CD4-positive, alpha-beta T cell treated with Interleukin-17A for 1 hour (primary cell): ENCODE data around the gene BCDIN3D.

Experiments used
- DNase-seq: peaks from one replicate; pipeline ENCODE4 v3.0.0-alpha.2; 2020

The BCDIN3D gene

DNA sequence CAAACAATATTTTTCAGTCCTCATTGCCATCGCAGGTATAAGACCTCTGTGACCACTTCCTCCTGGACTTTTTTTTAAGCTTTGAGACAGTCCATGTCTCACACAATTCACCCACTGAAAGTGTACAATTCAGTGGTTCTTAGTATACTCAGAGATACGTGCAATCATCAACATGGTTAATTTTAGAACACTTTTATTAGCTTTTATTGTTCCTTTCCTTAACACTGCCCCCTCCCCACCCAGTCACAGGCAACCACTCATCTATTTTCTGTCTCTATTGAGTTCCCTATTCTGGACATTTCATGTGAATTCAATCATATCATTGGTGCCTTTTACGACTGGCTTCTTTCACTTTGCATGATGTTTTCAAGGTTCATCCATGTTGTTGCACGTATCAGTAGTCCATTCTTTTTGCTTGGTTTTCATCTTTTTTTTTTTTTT is 30.9 kb downstream of the BCDIN3D start:
- DNase-seq = no peak

DNA sequence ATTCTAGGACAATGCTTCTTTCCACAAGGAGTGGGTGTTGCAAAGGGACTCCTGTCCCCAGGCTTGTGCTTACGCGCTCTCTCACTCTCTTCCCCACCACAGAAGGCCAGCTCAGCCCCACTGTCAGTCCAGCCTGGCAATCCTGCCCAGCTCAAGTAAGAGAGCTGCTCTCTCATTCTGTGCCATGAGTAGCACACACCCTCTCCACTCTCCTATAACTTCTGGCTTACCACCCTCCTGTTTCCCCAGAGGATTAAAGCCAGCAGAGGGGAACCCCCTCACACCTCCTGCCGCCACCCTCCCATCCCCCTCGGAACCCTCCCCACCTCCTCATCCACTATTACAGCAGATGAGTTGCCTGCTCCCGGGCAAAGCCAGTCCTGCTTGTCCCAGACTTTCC is 31.8 kb downstream of the BCDIN3D start:
- DNase-seq = no peak

DNA sequence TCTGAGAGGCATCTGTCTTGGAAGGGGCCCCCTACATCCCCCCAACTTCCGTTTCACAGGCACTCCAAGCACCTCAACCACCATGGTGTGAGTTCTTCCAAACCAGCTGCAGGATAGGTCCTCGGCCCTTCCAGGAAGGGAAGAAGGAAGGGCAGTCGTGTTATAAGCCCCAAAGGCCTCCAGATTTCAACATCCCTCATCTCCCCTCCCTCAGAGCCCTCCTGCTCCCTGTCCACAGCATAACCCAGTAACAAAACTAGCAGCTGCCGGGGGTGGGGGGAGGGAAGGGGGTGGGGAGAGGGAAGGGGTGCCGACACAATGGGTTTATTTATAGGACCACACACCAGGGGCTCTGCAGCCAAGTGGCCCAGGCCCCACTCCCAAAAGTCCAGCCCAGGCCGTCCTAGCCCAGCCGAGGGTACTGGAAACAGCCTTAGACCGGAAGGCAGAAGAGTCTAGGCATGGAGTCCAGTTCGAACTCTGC is 33.0 kb downstream of the BCDIN3D start:
- DNase-seq = no peak

DNA sequence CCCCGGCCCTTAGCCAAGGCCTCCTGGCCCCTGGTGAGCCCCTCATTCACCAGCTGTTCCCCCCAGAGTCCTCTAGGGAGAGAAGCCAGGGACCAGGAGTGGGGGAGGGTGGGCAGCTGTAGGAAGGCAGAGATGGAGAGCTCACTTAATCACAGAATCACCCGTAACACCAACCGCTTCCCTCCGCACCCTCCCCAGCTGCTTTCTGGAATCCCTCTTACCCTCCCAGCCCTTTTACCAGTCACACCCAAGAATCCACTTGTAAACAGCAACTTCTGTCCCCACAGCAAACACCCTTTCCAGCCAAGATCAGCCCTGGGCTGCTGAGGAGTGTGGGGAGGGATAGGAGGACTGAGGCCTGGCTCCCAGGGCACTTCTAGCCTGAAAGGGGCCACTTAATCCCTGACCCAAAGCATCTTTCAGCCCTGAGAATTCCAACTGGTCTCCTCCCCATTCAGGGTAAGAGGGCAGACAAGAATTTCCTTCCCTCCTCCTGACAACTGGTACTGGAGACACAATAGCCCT is 33.5 kb downstream of the BCDIN3D start:
- no peak for DNase-seq

DNA sequence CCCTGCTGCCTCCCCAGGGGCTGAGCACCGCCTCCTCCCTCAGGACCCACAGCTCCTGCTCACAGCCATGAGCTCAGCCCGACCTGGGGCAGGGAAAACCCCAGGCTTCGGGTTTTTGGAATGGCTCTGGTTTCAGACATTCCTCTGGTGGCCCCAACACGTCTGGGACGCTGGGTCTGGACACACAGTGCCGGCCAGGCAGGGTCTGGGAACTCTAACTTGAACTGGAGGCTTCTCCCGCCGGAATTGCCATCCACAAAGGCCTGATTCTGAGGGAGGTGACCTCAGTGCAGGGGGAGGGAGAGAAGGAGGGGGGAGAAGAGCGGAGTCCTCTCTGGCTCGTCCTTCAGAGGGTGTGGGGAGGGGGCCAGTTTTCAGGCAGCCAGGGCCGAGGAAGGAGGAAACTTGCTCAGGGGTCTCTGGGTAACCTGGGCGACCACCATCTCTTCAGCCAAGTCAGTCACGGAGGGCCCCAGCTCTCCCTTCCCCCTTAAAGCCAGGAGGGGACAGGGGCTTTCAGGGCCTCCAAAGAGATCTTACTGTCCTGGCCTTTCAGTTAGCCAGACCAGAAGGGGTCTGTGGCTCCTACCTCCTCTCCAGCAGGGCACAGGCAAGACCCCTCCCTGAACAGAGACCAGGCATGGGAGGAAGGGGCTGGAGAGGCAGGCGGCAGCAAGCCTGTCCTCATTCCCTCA is 34.1 kb downstream of the BCDIN3D start:
- DNase-seq = no peak

DNA sequence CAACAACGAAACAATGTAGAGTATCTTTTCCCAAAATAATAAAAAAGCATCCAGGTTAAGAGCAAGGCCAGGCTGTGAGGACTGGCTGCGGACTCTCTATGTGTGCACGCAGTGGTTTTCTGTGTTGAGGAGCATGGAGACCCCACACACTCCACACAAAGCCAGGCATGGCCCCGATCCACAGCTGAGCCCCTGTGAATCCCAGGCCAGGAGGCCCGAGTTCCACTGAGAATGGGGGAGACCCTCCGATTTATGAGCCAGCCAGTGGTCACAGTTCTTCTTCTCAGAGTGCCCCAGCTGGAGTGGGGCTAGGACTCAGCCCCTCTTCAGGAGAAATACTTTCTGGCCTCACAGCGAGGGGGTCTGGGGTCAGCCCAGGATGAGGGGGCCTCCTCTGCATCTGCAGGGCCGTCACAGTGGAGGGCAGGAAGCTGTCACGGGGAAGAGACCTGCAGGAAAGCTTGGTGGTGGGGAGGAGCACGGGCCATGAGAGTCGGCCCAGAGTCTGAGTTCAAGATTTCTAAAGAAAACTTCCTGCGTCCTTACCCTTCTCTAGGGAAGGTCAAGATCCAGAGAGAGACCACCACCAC is 34.8 kb downstream of the BCDIN3D start:
- no peak for DNase-seq

DNA sequence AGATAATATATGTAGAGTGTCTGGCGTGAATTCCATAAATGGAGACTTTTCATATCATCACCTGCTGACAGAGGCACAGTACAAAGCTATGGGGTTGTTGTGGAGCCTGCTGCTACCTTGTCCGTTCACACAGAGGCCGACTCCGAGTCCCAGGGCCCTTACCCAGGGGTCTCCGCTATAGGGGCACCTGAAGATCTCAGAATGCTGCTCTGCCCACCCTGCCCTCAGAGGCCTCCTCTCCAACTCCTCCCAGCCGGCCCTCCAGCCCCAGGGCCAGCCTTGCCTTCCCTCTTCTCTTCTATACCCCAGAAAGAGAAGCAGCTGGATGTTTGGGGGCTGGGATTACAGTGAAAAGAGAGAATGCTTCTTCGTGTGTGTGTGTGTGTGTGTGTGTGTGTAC is 36.0 kb downstream of the BCDIN3D start:
- DNase-seq = no peak

DNA sequence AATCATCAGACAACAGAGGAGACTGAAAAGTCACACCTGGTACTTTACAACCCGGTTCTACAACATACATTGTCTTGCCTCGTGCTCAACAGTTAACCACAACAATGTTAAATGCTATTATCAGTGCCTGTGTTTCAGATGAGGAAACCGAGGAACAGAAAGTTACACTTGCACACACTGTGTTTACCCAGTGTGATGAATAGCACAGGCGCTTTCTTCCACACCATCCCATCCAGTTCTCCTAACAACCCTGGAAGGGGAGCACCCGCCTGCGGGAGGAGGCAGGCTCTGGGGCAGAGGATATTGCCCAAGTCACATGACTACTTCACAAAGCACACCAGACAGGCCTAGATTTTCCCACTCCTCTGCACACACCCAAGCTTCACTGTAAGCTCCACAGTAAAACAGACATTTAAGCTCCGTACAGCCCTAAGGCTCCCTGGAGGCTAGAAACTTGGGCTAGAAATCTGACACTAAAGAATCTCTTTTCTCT is 36.5 kb downstream of the BCDIN3D start:
- no peak for DNase-seq

DNA sequence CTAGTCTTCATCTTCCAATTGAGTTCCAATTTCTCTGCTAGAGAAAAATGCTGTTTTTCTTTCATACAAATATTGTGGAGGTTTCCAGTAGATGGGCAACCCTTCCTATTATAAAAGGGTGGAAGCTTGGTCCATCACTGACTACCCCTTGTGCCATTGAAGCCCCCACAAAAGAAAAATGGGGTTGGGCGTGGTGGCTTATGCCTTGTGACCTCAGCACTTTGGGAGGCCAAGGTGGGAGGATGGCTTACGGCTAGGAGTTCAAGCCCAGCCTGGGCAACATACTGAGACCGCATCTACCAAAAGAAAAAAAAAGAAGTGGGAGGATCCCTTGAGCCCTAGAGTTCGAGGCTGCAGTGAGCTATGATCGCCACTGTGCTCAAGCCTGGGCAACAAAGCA is 37.5 kb downstream of the BCDIN3D start:
- DNase-seq = no peak

DNA sequence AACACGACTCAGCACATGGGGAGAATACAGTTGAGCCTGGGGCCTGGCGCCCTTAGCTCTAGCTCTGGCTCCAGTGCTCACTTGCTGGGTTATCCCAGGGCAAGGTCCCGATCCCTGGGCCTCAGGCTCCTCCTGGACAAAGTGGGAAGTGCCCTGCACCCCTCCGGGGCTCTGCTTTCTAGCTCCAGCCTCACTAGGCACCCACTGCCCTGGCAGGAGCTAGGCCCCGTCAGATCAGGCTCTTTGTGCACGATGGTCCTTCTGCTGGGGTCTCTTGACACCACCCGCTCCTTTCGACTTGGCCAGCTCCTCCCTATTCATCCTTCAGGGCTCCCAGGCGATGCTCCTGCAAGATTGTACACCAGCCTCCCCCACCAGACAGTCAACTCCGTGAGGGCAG is 38.1 kb downstream of the BCDIN3D start:
- no peak for DNase-seq

DNA sequence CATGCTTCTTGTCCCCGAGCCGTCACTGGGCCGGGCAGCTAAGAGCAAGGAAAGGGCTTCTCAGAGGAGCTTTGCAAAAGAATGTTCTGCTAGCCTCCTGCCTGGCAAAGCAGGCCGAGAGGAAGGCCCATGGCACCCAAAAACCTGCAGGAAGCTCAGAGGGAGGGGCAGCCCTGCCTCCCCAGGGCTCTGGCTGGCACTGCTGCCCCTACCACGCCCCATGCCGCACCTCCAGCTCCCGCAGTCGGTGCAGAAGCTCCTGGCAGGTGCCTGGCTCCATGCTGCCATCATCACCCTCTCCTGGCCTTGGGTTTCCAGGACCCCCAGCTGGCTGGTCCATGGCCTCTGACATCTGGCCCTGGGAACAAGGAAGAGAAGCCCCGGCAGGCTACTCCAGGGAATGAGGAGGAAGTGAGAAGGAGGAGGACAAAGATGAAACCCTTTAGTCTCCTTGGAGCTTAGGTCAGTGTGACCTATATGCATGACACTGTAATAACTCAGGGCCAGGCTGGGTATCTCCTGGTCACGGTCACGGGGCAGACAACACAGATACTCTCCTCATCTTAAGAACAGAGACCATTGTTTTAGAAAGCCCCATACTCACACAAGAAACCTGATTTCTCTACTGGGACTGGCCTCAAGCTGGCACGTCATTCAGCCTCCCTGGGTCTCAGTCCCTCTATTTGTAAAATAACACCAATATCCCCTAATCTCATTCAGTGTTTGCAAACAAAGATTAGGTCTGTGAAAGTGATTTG is 39.0 kb downstream of the BCDIN3D start:
- no peak for DNase-seq

DNA sequence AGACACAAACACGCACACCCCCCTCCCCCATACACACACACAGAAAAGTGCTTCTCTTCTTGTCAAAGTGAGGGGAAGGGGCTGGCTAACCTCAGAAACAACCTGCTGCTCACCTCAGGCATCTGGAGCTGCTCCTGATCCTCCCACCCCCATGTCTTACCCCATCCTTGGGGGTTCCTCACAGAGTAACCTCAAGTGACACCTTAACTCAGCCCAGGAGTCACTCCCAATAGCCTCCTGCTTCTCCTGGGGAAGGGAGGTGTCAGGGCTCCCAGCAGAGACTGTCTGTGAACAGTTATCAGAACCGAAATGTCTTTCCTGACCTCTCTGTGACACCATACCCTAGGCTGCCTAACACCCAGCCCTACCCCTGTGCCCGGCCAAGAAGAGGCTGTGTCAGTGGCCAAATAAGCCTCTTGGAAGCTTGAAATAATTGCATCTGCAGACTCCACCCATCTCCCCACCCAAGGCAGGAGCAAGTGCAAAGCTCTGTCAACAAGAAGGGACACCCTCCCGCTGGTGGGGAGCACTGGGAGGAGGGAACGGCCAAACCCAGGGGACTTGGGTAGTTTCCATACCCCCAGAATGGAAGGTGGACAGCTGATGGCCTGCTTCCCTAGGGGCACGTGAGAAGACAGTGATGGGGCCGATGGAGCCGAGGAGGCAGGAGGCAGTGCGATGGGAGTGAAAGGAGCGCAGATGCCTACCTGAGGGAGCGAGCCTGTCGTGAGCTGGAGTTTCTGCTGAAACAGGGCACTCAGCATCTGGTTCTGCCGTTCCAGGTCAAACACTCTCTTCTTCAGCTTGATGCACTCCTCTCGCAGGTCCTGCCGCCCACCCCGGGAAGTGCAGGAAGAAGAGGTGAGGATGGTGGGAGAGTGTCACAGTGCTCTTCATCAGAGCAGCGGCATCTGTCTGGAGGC is 41.5 kb downstream of the BCDIN3D start:
- DNase-seq = no peak

DNA sequence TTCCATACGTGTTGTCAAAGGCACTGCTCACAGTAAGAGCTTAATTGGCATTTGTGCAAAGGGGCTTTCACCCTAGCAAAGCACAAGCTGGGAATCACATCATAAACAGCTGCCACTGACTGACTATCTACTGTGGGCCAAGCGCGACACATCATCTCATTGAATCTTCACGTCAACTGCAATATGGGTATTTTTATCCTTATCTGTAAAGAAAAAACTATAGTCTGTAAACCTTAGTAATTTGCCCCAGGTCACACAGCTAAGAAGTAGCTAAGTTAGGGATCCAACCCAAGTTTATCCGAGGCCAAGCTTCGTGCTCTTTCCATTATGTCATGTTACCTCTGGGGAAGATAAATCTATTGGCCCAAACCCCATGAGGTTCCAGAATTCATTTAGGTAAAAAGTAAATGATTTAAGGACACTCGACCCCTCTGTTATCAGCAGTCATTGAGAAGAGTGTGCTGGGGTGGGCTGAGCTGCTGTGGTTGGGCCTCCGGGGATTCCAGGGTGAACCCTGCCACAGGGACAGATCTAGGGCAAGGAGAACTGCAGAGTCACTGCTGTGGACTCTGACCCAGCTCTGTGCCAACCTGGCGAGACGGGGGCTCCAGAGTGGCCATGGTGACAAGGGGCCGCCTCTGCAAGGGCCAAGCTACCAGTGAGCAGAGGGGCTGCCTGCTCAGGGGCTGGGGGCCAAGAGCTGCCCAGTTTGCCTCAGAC is 42.3 kb downstream of the BCDIN3D start:
- no peak for DNase-seq

DNA sequence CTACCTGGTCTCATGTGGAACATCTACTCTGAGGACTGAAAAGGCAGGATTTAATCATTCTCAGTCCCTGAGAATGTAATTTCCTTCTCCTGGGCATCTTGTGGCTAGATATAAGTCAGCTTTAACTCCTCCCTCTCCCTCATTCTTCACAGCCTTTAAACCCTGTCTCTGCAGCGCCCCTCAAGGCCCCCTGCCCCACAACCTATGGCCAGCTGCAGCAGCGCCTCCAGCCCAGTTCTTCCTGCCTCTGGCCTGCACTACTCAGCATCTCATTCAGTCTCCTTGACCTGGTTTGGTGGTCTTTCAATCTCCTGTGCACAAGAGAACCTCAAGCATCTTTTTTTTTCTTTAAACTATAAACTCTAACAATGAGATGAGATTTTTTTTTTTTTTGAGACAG is 44.0 kb downstream of the BCDIN3D start:
- DNase-seq = no peak

DNA sequence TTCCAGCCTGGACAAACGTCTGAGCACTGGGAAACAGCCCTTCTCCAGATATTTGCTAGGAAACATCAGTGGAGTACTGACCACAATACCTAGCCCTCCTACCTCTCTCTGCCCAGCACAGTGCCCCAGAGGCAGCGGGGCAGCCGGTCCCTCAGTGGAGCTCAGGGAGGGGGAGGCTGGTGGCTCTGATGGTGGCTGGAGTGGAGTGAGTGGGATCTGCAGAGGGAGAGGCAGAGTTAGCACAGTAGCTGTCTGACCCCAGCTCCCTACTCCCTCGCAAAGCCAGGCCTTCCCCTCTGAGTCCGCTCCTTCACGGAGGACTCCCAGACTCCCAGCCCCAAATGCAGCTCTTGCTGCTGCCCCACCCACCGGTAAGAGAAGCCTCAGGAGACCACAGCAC is 44.7 kb downstream of the BCDIN3D start:
- DNase-seq = no peak

DNA sequence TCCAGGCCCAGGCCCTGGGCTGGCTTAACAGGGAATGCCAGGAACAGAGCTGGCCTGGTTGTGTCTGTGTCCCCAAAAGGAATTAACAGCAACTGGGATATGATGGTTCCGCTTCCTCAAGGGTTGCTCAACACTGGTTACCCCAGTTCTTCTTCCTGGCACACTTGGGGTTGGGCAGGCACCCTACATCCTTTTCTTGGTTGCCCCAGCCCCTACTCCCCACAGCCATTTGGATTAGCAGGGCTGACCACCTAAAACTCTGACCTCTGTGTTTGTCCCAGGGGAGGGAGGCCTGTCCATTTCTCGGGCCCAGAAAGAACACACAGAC is 45.5 kb downstream of the BCDIN3D start:
- DNase-seq = no peak

DNA sequence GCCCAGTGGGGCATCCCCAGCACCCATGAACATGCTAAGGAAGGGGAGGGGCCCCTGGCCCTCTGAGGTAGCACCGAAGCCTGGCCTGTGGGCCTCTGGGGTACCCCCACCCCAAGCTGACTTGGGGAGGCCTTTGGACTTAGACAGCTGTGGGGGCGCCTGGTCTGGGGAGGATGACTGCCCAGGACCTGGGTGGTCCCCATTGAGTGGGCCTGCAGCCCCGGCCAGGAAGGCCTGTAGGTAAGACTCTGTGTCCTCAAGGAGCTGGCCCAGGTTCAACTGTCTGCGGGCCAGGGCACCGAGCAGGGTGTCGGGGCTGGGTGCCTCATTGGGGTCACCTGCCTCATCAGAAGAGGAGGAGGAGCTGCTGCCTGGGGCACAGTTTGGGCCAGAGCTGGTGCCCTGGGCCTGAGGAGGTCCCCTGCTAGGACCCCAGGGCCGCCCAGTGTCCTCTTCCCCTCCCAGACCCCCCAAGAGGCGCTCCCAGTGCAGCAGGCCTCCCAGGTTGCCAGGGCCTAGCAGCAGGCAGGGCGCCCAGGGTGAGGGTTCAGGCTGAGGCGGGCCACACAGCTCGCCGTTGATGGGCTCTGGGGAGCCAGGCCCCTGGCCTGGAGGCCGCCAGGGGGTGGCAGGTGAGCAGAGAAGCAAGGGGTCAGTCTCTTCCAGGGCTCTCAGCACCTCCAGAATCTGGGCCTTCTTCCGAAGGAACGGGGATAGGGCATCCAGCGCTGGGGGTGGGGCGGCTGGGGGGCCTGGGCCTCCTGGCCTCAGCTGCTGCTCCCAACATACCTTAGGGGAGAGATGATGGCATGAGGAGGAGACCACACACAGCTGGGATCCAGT is 46.1 kb downstream of the BCDIN3D start:
- DNase-seq = no peak

DNA sequence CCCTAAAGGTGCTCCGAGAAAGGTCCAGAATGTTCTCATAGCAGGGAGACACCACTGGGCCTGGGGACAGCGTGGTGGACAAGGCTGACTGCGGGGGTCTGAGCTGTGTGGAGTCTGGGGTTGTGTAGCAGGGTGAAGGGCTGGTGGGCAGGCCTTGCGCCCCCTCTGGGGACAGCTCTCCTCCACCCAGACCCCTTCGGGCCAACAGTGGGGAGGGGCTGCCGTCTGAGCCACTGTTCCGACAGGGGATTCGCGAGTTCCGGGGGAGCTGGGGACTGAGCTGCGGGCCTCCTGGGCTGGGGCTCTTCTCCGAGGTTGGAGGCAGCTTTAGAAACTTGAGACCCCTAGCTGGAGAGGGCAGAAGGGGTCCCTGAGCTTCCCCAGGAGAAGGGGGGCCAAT is 46.8 kb downstream of the BCDIN3D start:
- no peak for DNase-seq

DNA sequence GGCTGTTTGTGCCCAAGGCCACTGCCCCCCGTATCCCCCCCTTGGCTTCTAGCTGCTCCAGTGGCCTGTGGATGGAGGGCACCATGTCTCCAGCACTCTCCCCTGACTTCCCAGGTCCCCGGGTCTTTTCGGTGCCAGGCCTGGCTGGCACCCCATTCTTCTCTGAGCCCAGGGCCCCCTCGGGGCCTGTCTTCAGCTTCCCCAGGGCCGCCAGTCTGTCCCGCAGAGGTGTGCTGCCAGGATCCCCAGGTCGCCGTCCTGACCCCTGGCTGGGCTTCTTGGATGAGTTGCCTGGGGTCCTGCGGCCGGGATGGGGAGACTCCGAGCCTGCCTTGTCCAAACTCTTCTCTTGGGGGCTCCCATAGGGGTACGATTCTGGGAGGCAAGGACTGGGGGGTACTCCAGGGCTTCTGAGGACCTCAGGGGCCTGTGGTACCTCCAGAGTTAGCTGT is 47.2 kb downstream of the BCDIN3D start:
- DNase-seq = no peak

DNA sequence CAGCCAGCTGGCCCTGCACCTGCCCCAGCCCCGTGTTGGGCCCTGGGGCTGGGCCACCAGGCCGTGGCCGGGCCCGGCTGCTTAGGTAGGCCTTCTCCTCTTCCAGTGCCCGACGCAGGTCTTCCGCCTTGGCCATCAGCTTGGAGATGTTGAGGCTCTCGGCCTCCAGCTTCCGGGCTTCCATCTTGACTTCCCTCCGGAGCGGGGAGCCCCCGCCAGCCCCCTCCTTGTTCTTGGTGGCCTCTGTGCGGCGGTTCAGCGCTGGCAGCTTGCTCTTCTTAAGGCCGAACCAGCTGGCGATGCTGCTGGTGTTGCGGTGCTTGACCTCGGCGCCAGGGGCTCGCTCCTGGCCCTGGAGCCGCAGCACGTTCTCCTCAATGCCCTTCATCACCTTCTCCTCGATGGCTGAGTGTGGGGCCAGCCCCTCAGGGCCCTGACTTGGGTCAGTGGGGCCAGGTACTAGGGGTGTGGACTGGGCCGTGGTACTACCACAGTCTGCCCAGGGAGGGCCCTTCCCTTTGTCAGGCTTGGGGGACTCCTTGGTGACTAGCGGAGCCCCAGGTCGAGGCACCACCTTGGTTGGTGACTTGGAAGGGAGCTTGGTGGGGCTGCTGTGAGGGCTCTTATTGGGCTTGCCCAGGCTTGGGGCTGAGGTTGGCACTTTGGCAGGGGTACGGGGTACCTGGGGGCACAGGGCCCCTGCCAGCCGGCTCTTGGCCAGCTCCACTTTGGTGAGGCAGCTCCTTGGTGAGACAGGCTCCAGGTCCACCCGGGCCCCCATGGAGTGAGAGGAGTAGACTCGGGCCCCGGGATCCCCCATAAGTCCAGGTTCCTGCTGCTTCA is 47.9 kb downstream of the BCDIN3D start:
- no peak for DNase-seq
